AG10803 (cell line): ENCODE measurements around the gene JCAD.

Experiments used
- DNase-seq: peaks from one replicate; pipeline ENCODE4 v3.0.0; 2010; ENCODE audit warnings: low read depth
- H3K4me3 ChIP-seq: 2 replicates; pipeline ENCODE4 v1.5.1; 2011; ENCODE audit warnings: mild to moderate bottlenecking, low read length, control low read depth
- TF ChIP-seq, protein P1 (sequence below): conservative IDR thresholded peaks from 2 replicates; pipeline ENCODE4 v1.5.1; 2011; ENCODE audit warnings: mild to moderate bottlenecking, low read length, control low read depth, inconsistent platforms

Gene JCAD

DNA sequence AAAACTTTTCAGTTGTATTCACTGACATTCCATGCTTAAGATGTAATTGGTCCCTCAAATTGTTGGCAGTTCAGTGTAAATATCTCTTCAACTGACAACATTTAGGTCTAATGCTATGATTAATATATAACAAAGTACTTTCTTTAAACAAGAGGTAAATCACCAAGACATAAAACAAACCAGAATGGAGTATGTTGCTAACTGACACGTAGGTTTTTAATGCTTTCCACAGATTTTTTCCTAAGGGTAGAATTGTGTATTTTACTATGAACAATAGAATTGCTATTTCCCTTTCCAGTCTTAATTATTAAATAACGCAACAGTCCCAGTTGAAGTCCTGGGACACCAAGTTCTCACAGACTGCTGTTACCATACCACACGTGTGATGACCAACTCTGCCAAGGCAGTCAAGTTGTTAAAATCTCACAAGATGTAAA is 4.1 kb downstream of the JCAD start:
- DNase-seq = peak; percentile 84
- no peak overlapping the region for H3K4me3 ChIP-seq

DNA sequence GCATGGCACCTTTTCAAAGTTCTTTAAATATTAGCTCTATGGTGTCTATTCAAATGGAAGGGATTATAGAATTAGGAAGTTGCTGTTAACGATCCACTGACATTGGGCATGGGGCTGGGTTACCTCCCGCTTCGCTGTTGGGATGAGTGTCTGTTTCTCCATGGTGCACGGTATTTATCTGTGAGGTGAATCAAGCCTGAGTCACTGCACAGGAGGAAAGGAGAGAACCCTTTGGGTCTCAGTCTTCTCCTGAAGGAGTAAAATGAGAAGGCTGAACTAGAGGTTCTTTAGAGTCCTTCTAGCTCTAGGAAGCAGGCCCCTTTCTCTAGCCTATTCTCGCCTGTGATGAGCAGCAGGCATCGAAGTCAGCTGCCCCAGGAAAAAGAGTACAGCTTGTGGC is 7.3 kb downstream of the JCAD start:
- TF ChIP-seq, protein P1, sequence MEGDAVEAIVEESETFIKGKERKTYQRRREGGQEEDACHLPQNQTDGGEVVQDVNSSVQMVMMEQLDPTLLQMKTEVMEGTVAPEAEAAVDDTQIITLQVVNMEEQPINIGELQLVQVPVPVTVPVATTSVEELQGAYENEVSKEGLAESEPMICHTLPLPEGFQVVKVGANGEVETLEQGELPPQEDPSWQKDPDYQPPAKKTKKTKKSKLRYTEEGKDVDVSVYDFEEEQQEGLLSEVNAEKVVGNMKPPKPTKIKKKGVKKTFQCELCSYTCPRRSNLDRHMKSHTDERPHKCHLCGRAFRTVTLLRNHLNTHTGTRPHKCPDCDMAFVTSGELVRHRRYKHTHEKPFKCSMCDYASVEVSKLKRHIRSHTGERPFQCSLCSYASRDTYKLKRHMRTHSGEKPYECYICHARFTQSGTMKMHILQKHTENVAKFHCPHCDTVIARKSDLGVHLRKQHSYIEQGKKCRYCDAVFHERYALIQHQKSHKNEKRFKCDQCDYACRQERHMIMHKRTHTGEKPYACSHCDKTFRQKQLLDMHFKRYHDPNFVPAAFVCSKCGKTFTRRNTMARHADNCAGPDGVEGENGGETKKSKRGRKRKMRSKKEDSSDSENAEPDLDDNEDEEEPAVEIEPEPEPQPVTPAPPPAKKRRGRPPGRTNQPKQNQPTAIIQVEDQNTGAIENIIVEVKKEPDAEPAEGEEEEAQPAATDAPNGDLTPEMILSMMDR = no peak
- no peak for DNase-seq
- H3K4me3 ChIP-seq = no peak overlapping the region

More for the DNA sequence above, 4.1 kb downstream of the JCAD start:
- TF ChIP-seq, protein P1 = no peak

DNA sequence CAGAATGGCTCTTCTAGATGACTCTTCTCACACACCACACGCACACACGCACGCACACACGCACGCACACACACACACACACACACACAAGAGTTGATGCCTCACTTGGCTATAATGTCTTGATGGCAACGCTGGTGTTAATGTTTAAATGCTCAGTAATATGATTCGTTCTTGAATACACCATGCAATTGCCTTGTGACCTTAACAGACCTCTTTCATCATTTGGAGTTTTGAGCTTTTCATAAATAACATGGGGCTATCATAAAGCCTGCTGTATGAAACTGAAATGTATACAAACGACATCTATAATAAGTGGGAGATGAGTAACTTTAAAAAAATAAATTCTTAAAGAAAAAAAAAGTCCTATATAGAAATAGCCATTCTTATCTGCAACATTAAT is 8.2 kb downstream of the JCAD start:
- TF ChIP-seq, protein P1 = no peak

DNA sequence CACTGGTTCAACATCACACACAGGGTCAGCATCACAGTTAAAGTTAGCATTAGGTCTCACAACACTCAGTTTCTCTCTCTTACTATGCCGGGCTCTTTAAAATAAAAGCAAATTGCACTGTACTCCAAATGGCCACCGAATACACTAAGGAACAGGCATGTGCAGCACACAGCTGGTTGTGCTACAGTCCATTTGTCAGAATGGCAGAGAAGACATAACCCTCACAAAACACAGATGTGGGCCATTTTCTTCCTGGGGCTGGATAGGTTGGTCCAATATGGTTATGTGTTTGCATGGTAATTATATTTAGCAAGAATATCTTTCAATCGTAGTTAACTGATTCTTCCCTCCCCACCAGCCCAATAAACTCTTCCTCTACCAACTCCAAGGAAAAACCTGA is 9.0 kb downstream of the JCAD start:
- no peak overlapping the region for H3K4me3 ChIP-seq
- TF ChIP-seq, protein P1 = no peak
- DNase-seq = no peak

More for the DNA sequence above, 8.2 kb downstream of the JCAD start:
- no peak for DNase-seq
- no peak overlapping the region for H3K4me3 ChIP-seq

DNA sequence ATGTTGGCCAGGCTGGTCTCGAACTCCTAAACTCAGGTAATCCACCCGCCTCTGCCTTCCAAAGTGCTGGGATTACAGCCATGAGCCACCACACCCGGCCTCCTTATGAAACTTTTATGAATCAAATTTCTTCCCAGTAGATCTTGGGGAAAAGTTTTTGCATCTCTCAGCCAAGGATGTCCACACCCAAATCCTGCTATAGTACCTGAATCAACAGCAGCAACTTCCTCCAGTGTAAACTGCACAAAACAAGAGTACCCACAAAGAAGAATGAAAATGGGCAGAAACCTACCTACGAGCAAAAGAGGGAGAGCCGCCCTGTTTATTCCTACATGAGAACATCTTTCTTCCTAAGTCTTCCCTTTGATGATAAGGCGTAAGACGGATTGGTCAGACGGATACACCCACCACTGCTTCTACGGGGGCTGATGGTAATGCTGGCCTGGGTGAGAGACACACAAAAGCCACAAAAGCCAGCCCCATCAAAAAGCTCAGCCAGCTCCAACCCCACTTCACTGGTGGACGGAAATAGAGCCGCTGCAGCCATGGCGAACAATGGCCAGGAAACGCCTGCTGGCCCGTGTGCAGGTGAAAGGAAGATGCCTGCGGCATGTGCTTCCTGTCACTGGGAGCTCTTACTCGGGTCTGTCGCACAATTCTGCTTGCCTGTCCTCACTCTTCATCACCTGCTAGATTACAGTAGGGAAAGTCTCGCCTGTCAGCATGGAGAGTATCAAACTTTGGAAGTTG is 10.4 kb downstream of the JCAD start:
- no peak for DNase-seq
- TF ChIP-seq, protein P1 = no peak
- no peak overlapping the region for H3K4me3 ChIP-seq

DNA sequence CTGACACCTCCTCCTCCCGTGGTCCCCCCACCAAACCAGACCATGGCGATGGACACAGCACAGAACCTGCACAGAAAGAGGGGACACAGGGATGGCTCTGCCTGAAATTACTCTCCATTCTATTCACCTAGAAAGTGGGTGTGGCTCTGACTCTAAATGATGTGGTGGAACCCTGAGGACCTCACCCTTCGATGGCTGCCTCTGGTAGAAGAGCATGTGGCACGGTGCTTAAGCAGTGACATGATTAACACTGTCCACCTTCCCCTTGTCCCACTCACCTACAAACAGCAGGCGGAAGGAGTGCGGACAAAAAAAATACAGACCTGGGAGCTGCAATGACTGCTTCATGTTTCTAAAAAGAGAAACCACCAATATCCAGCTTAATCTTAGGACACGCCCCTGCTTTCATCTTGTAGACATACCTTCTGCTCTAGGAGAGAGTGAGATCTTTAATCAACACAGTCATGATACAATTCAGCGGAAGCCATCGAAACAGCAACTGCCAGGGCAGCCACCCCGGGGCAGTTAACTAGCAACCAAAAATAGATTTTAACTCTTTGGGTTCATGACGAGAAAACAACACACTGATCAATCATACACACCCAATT is 11.4 kb downstream of the JCAD start:
- DNase-seq = no peak
- TF ChIP-seq, protein P1 = no peak
- no peak overlapping the region for H3K4me3 ChIP-seq

DNA sequence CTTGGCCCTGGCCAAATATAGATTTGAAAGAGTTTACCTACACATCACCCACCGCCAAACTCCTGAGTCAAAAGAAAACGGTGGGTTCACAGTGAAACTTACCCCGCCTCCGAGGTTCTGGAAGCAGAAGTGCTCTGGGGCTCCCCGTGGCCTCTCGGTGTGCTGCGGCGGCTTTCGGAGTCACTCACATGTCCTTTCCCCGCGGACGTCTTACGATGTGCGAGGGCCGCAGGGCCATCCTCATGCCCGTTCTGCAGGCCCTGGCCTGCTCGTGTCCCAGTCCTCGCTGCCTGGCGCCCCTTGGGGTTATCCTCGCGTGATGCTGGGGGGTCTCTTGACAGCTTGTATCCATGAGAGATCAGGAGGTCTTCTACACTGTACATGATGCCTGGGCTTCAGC is 12.0 kb downstream of the JCAD start:
- H3K4me3 ChIP-seq = no peak overlapping the region
- TF ChIP-seq, protein P1 = no peak
- no peak for DNase-seq
